NCI-H226 (cell line): ENCODE data around the gene SLC25A19.
"Not testable (repeated sequence)": the region's sequence is repeated elsewhere in the genome, so short reads cannot be mapped to it uniquely, and the experiment has no call there.

Experiments used
- DNase-seq: peaks from one replicate; pipeline ENCODE4 v3.0.0-alpha.2; 2015

SLC25A19 gene

DNA sequence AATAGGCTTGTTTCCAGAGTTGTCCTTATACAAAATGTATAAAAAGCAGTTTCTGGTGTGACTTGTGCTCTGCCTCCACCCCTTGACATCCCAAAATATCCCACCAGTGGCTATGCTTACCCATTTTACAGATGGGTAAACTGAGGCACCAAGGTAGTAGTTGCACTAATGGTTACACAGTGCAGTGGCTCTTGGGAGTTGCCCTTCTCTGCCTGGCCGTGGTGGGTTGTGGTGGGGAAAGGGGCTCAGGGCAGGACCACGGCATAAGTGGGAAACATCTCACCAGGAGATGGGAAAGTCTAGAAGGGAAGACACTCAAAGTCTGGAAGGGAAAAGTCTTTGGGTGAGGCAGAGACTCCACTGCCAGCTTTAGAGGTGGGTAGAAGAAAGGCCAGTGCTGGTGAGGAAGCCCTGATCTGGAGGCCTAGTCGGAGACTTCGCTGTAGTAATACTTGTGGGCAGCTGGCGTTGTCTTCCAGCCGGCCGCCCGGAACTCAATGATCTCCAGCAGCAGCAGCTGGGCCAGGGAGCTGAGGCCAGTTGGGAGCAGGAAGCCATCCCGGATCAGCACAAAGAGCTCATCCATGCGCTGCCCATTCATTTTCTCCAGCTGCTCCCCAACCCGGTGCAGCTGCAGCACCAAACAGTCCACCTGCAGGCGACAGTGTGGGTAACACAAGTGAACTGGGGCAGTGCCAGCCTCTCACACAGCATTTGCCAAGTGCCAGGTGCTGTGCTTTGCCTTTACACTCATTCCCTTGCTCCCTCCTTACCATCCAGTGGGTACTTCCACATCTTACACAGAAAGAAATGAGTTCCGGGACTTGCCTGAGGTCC, 22.7 kb downstream of the SLC25A19 start:
- DNase-seq, result no peak

DNA sequence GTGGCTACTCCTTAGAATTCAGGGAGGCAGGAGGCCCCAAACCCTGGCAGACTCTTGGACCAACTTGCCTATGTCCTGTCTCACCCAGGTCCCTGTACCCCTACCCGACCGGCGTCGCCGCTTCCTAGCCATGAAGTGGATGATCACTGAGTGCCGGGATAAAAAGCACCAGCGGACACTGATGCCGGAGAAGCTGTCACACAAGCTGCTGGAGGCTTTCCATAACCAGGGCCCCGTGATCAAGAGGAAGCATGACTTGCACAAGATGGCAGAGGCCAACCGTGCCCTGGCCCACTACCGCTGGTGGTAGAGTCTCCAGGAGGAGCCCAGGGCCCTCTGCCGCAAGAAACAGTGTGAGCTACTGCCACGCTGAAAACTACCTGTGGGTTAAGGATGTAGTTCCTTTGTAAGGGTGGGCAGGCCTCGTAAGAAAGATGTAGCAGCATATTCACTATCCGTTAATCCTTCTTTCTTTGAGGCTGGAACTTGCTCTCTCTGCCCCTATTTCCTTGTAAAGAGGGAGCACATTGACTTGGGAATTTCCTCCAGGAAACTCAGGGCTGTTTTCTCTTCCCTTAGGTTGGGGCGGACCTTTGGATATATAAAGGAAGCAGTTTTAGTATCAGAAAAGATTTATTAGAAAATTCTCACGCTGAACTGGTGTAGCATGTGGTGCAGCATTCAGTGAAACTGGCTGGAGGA, 23.5 kb downstream of the SLC25A19 start:
- no peak for DNase-seq

DNA sequence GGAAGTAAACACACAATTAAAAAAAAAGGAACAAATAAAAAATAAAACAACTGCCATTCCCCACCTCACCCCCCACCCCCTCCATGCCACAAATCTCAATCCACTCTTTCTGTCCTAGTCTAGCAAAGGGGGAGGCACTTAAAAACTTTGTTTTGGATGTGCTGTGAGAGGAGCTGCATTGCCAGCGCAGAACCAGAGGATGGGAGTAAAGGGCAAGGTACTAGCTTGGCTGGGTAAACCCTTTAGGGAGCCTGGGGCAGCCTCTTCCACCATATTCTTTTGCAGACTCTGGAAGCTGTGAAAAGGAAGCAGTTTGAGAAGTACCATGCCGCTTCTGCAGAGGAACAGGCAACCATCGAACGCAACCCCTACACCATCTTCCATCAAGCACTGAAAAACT, 26.2 kb downstream of the SLC25A19 start:
- DNase-seq, result no peak

DNA sequence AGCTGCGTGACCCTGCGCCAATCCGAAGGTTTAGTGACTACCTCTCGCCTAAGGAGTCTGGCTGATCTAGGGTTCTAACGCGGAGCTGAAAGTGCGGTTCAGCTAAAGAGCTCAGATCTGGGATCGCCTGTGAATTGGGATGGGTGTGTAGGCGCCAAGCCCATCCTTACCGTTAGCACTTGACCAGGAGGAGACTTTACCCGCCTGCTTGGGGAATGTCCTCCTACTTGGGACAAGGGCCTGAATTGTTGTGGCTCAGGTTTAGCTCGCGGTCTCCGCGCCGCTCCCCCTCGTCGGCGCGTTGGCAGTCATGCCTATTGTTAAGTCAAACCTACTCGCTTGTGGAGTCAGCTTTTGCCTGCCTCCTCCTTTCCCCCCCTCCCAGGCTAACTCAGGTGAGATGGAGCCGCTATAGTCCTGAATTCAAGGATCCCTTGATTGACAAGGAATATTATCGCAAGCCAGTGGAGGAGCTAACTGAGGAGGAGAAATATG, 27.1 kb downstream of the SLC25A19 start:
- DNase-seq, result no peak

DNA sequence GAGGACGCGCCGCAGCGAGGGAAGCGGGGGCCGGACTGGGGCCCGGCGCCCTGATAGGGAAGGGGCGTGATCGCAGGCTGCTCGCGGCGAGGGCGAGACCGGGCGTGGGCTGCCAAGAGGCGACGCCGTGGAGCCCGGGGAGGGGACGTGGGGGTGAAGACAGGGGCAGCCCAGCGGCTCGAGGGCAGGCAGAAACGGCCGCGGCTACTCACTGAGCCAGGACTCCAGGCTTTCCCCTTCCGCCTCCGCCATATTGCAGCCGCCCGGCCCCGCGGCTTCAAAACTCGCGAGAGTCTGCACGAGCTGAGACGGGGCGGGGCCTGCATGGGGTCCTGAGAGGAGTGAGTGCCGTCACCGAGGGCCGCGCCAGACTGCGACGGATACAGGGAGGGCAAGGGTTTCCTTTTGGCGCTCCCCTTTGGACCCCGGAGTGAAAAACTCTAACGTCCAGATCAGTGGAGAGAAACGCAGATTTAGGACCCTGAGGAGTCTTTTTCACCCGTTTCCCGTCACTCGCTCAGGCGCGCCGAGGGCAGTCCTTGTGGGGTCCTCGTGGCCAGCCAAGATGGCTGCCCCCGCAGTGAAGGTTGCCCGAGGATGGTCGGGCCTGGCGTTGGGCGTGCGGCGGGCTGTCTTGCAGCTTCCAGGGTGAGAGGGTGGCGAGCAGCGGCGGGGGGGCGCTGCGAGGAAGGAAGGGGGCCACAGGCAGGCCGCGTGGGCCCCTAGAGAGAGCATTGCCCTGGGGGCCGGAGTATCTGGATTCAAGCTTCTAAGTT, 27.7 kb downstream of the SLC25A19 start, which contains the start of the genes GGA3 and MRPS7:
Gene GGA3 (minus strand): TSS at position 271 of the 776 bp plus-strand sequence. CDS start 19 bp downstream, at position 252.
Gene MRPS7 (plus strand): TSS at position 544 of the 776 bp plus-strand sequence. CDS start 22 bp downstream, at position 566.
- DNase-seq, result peak; percentile 85

DNA sequence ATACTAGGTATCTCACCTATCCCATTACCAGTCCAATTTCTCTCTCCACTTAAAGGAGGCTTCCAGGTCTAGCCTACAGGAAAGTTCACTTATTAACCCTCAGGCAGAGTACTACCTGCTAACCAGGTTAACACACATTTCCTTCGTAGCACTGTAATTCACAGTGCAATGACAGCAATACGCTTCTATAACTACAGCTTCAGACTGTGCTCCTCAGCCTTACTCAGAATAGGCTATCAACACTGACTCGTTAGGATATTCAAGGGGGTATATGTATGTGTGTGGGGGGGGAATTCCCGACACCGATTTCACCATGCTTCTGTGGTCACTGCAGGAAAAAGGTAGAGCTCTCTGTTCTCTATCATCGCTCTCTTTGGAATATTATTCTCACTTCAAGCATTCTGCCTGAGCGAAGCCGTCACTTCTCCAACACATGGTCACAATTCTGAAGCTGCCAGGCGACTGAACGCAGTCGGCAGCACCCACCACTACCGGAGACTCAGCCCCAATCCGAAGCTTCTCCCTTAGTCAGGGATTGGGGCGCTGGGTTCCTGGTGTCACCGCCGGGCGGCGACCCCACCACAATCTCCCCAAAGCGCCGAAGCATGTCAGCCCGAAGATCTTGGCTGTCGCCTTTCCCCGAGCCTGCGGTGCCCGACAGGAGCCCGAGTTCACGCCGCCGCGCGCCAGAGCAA, 28.4 kb downstream of the SLC25A19 start:
- no peak for DNase-seq

DNA sequence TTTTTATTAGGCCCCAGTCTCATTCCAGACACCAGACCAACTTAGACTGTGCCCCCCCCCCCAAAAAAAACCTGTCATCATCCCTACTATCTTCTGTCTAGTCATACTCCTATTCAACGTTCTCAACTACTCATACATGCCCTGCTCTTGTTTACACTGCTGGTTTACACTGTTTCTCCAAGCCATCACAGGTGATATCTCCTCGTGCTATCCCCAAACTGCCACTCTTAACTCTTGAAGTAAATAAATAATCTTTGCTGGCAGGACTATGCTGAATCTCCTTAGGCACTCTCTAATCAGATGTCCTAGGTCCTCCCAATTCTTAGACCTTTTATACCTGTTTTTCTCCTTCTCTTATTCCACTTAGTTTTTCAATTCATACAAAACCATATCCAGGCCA, 32.0 kb downstream of the SLC25A19 start:
- not testable (repeated sequence) for DNase-seq

DNA sequence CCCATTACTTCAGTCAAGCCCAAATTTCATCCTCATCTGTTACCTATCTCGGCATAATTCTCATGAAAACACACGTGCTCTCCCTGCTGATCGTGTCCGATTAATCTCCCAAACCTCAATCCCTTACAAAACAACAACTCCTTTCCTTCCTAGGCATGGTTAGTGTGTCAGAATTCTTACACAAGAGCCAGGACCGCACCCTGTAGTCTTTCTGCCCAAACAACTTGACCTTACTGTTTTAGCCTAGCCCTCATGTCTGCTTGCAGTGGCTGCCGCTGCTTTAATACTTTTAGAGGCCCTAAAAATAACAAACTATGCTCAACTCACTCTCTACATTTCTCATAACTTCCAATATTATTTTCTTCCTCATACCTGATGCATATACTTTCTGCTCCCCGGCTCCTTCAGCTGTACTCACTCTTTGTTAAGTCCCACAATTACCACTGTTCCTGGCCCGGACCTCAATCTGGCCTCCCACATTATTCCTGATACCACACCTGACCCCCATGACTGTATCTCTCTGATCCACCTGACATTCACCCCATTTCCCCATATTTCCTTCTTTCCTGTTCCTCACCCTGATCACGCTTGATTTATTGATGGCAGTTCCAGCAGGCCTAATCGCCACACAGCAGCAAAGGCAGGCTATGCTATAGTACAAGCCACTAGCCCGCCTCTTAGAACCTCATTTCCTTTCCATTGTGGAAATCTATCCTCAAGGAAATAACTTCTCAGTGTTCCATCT, 33.1 kb downstream of the SLC25A19 start:
- not testable (repeated sequence) for DNase-seq

DNA sequence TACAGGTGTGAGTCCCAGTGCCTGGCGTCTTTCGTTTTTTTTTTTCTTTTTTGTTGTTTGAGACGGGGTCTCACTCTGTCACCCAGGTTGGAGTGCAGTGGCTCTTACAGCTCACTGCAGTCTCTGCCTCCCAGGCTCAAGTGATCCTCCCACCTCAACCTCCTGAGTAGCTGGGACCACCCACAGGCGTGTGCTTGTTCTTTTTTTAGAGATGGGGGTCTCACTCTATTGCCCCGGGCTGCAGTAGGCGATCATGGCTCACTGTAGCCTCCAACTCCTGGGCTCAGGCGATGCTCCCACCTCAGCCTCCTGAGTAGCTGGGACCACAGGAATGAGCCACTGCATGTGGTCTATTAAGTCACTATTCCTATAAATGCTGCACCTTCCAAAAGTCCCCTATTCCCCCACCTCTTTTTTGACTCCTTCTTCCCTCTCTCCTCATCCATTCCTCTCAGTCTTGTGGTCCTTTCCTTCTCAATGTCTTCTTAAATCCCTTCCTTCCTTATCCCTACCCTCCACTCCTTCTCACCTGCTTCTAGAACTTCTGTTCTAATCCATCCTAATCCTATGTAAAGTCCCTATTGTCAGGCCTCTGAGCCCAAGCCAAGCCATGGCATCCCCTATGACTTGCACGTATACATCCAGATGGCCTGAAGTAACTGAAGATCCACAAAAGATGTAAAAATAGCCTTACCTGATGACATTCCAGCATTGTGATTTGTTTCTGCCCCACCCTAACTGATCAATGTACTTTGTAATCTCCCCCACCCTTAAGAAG, 37.0 kb downstream of the SLC25A19 start:
- DNase-seq, result no peak

DNA sequence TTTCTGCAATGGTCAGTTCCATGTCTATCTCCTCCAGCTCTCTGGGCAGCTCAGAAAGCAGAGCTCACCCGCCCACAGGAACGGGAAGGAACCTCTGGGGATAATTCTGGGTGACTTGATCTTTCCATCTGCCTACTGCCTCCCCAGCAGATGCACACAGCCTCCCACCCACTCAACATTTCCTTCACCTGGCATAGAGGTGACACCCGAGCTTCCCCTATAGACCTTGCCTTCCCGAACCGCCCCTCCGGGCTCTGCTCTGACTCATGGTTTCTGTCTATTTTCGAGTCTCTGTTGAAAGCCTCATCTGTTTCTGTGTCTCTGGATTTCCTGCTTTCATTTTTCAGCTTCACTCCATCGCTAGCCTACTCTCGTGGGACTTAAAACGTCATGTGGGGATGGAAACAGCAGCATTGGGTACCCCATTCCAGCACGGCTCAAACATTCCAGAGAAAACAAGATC, 39.2 kb downstream of the SLC25A19 start:
- peak; percentile 77 for DNase-seq

DNA sequence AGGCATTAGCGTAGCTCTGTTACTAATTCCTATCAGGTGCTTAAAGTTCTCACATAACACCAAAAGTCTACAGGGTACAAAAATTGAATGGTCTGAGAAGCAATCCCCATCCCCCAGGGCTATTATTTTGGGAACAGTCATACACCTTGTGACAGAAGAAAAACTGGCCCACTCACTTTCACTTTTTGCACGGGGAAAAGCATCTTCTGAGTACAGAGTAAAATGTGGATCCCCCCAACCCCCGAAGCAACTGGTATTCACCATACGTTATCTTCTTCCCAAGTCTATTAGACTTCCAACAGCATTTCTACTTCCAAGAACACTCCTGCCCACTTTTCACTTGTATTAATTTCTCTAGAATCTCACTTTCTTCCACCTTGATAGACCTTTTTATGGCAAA, 39.7 kb downstream of the SLC25A19 start:
- no peak for DNase-seq

DNA sequence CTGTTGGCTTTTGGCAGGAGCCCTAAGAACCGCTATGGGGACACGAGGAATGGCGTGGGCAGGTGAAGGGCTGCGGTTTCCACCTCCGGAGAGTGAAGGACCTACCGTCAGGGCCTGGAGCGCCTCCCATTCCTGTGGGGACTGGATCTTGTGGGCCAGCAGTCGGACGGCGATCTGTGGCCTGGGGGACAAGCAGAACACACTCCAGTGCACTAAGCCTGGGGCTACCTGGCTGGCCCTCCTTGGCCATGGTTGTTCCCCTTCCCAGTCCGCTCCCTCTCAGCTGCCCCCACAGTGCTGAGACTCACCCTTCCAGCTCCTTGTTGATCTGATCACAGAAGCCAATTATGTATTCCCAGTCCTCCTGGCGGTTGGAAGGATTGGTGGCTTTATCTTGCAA, 42.8 kb downstream of the SLC25A19 start:
- no peak for DNase-seq

DNA sequence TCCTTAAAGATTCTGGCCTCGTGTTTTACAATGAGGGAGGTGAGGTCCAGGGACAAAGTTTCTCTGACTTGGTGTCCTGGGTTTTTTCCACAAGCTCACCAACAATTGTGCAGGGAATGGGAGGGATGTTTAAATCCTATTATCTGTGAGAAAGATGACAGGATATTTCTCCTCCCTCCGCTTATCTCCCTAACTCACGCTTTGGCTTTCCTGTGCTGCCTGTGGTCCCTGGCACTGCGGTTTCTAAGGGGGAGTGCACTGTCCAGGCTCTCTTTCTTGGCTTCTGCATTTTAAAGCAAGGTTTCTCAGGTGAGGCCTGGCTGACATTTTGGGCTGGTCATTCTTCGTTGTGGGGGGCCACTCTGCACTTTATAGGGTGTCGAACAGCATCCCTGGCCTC, 44.2 kb downstream of the SLC25A19 start:
- DNase-seq, result peak; percentile 90

DNA sequence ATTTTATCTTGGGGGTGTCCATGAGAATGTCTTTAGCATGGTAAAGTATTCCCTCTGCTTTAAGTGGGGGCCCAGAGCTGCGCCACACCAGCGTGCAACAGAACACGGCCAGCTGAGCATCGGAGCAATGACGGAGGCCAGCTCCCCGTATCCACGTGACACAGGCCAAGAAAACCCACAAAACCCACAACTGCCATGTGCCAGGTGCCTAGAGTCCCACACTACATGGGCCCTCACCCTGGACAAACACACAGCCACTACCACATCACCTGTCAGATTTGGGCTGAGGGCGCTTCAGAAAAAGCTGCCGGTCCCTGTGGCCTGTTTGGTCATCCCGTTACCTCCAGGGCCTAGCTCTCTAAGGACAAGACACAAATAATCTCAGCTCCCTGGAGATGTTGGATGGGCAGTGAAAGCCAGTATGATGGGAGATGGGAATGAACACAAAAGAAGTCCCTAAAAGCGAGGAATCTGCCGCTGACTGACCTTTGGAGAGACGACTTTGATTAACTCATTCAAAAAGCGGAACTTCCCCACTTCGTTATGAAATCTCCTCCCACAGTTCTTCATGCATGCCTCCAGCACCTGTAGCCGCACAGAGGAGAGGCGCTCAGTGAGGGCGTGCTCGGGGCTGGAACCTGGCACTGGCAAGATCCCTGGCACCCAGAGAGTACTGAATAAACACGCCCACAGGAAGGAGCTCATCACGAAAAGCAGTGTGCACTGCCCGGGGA, 44.9 kb downstream of the SLC25A19 start:
- DNase-seq, result peak; percentile 89

DNA sequence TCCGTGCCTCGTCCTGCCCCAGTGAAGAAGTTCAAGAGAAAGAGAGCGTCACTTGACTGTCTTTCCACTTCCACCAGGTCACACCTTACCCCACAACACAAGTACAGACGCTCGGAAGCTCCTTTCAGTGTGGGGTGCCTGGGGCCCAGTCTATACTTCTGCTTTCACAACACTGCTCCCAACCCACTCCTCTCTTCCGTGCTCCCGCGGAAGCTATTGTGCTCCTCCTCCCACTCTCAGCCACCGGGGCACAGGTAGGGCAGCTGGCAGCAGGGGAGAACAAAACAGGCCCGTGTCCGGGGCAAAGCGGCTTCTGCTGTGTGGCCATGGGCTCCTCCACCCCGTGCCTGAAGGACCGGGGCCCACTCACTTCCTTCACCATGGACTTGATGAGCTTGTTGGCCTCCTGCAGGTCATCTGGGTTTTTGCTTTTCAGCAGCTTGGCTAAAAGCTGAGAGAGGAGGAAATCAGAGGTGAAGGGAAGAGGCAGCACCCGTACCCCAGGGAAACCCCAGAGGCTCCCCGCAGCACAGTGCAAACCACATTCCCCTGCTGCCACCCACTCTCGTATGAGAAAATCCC, 46.7 kb downstream of the SLC25A19 start:
- no peak for DNase-seq

DNA sequence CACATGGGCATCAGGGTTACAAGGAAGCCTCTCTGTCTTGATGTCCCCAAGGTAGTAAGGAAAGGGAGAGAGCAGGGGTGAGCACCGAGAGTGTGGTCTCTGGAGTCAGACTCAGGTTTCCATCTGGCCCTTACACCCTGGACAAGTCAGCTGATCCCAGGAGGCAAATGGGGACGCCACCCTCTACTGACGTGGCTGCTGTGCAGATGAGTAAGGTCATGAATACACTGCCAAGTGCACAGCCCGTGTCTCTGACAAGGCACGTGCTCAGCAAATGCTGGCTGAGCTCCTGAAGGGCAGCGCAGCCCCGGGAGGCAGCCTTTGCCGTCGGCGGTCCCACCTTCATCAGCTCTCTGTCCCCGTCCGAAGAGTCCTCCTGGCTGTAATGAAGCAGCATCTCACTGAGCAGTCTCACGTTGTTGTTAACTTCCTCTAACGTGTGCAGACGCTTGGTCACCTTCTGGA, 47.2 kb downstream of the SLC25A19 start:
- DNase-seq, result no peak

DNA sequence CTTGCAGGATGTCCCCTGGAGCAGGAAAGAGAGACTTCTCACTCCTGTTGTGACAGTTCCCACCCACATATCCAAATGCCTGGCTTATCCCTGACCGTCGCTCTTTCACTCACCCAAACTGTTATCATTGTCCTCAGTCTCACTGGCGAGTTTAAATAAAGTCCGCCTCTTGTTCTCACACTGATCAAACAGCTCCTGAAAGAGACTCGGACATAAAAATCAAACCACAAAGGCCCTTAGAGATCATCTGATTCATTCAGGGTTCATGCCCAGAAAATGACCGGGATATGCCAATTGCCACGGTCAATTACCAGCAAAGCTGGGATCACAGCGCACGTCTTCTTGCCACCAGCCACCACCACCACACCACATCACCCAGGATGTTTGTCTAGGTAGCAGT, 47.7 kb downstream of the SLC25A19 start:
- DNase-seq, result no peak

DNA sequence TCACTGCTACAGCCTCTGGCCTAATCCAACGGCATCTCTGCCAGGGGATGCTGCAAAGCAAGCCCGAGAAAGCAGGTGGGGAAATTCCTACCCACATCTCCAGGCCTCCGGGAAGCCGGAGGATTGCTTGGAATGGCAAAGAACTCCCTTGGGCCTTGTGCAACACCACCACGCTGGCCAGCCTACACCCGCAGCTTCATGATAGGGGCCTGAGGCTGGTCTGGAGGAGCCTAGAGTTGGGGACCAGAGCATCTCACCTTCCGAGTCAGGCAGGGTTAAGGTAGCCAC, 48.1 kb downstream of the SLC25A19 start:
- DNase-seq, result peak; percentile 72

DNA sequence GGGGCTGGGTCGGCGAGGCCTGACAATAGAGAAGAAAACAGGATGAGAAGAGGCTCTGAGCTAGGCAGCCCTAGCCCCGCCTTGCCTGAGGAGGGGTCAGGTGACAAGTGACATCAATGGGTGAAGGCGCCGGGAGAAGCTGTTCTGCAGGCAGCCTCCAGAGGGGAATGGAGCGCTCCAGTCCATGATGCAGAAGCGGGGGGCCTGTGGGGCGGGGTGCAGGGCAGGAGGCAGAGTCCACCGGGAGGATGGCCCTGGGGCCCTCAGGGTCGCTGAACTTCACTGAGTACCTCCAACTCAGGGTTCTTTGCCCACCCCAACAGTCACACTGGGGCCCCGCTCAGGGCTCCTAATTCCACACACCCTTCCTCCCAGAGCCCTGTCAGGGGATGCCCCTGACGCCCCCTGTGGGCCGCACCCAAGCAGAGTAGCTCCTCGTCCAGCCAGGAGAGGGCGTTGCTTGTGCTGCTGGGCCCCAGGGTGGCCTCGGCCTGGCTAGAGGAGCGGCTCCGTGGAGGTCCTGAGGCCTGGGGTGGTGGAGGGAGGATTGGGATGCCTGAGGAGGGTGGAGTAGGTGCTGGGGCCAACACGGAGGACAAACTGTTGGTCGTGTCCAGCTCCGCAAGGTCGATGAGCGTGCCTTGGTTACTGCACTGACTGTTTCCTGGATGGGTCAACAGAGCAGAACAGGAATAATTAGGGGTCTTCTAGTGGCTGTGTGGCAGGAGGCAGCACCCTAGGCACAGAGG, 48.7 kb downstream of the SLC25A19 start:
- DNase-seq, result peak; percentile 65
